Muscle of arm (tissue), 12 donors: ENCODE results near the gene SEMA4G. TPM values are rescaled to one million over a fixed set of nuclear protein-coding genes. Genes with fewer than 3 reads are reported as not detected.

ENCODE experiments used
- polyA plus RNA-seq, 12 donors: library from polyadenylated mRNA; unstranded; fragments of 120-200 nt; gene quantifications; one replicate each; pipeline ENCODE4 v1.2.1, GENCODE V29; 2013; ENCODE audit not compliant: insufficient read length in 12 of 12

Gene SEMA4G
- polyA plus RNA-seq, 12 donors = 5.1 to 64.2 (median 6.4) TPM; not detected in 1

Other genes with a start within 250 kb of the SEMA4G start
- gene PAX2, start 223.9 kb upstream of the SEMA4G start, polyA plus RNA-seq = 1 to 10 TPM in 1 of 12 donors, under 1 TPM in 4, not detected in 7; 0.03 to 1.5 (median 0.22) TPM
- 100 to 1,000 TPM in 4 of 12 donors, 10 to 100 TPM in 7, not detected in 1; 58.1 to 130 (median 89.5) TPM for gene SLF2, start 56.5 kb upstream of the SEMA4G start, polyA plus RNA-seq
- 10 to 100 TPM in 11 of 12 donors, not detected in 1; 51.2 to 82.6 (median 60.8) TPM for gene MRPL43, start 18.0 kb downstream of the SEMA4G start, polyA plus RNA-seq
- gene TWNK, start 18.0 kb downstream of the SEMA4G start, polyA plus RNA-seq = 10 to 100 TPM in 5 of 12 donors, 1 to 10 TPM in 6, not detected in 1; 5.7 to 11.2 (median 9.7) TPM
- gene LZTS2, start 30.3 kb downstream of the SEMA4G start, polyA plus RNA-seq = 10 to 100 TPM in 11 of 12 donors, not detected in 1; 39.6 to 66.4 (median 47.8) TPM
- 1 to 10 TPM in 6 of 12 donors, under 1 TPM in 4, not detected in 2; 0.34 to 2.5 (median 1.5) TPM for gene PDZD7, start 61.6 kb downstream of the SEMA4G start, polyA plus RNA-seq
- 10 to 100 TPM in 11 of 12 donors, not detected in 1; 17.8 to 63.0 (median 21.3) TPM for gene SFXN3, start 61.7 kb downstream of the SEMA4G start, polyA plus RNA-seq
- 10 to 100 TPM in 11 of 12 donors, not detected in 1; 22.4 to 44.3 (median 30.7) TPM for gene KAZALD1, start 92.5 kb downstream of the SEMA4G start, polyA plus RNA-seq
- not detected for gene TLX1, start 161.8 kb downstream of the SEMA4G start, polyA plus RNA-seq